Suprapubic skin (tissue), 4 donors: ENCODE results near the gene UNC45B. TPM values are rescaled to one million over a fixed set of nuclear protein-coding genes. Genes with fewer than 3 reads are reported as not detected.

Source experiments
- DNase-seq, 2 donors: peaks; one replicate each; pipeline ENCODE4 v3.0.0-alpha.2; 2019; ENCODE audit warnings: low spot score in 2 of 2
- H3K27ac ChIP-seq: fragments of 200-600 bp; sonication (generic); one replicate; pipeline ENCODE4 v1.5.1; 2019
- H3K27me3 ChIP-seq: fragments of 200-600 bp; sonication (generic); one replicate; pipeline ENCODE4 v1.5.1; 2019
- H3K36me3 ChIP-seq: fragments of 200-600 bp; sonication (generic); one replicate; pipeline ENCODE4 v1.5.1; 2019
- H3K4me1 ChIP-seq: fragments of 200-600 bp; sonication (generic); one replicate; pipeline ENCODE4 v1.5.1; 2019
- H3K4me3 ChIP-seq: fragments of 200-600 bp; sonication (generic); one replicate; pipeline ENCODE4 v1.5.1; 2019; ENCODE audit warnings: mild to moderate bottlenecking
- H3K9me3 ChIP-seq: fragments of 200-600 bp; sonication (generic); one replicate; pipeline ENCODE4 v1.5.1; 2019
- CTCF ChIP-seq, 2 donors: fragments of 200-600 bp in 1 of 2; fragments of 450-650 bp in 1 of 2; sonication (generic) in 1 of 2; IDR thresholded peaks; one replicate each; pipeline ENCODE4 v1.5.1; 2016 to 2019; ENCODE audit warnings: antibody characterized with exemption in 2 of 2, mild to moderate bottlenecking in 1 of 2, moderate library complexity in 1 of 2
- EP300 ChIP-seq: sonication (generic); formaldehyde crosslinking; IDR thresholded peaks from one replicate; pipeline ENCODE4 v1.6.1; 2017; ENCODE audit warnings: antibody characterized with exemption
- POLR2A ChIP-seq, 2 donors: fragments of 450-650 bp; IDR thresholded peaks; one replicate each; pipeline ENCODE4 v1.6.1; 2017; ENCODE audit warnings: antibody characterized with exemption in 2 of 2, mild to moderate bottlenecking in 2 of 2, moderate library complexity in 2 of 2
- POLR2AphosphoS5 ChIP-seq, 3 donors: sonication (generic); formaldehyde crosslinking; IDR thresholded peaks; one replicate each; pipeline ENCODE4 v1.6.1; 2017; ENCODE audit warnings: antibody characterized with exemption in 3 of 3
- WGBS: methylation state at CpG from one replicate; pipeline ENCODE4 v1.1.5; 2018; 5-methylcytosine and 5-hydroxymethylcytosine counted together
- total RNA-seq, 4 donors: library from RNA; depleted of rRNA; stranded (reverse); fragments of >200 nt; gene quantifications; one replicate each; pipeline ENCODE4 v1.1.0, GENCODE V29; 2016

UNC45B gene
- total RNA-seq = not detected

- Histone ChIP-seq H3K4me1 (no peaks in the 10 kb centered on the region), H3K4me3 (no peak within 1 kb of the TSS), H3K36me3 (no peaks in the 10 kb centered on the region), H3K27me3 (peaks cover 9% of the 10 kb centered on the region), H3K27ac (no peak within 1 kb of the TSS), H3K9me3 (no peaks in the 10 kb centered on the region)
- 100% methylated on average over 2 of the region's 4 CpGs for WGBS
- no peak for DNase-seq
- TF ChIP-seq POLR2AphosphoS5 (IDR thresholded peaks at IDR 0.05) = no peak
- no peak for TF ChIP-seq EP300
- TF ChIP-seq POLR2A (IDR thresholded peaks at IDR 0.05) = no peak
- no peak for TF ChIP-seq CTCF (IDR thresholded peaks at IDR 0.05)
Observed at GRCh38 chr17:35147375-35147905, at the start of gene UNC45B. TSS of gene UNC45B (plus strand) at chr17:35147817. CDS start at chr17:35148264, 447 bp downstream.

- DNase-seq = no peak
- WGBS = 94% methylated on average over 3 of the region's 3 CpGs
- Histone ChIP-seq H3K4me3 (no peak overlapping the region), H3K27ac (no peak overlapping the region), H3K36me3 (peaks cover 53% of the 10 kb centered on the region), H3K27me3 (no peaks in the 10 kb centered on the region), H3K4me1 (no peaks in the 10 kb centered on the region), H3K9me3 (no peaks in the 10 kb centered on the region)
- TF ChIP-seq CTCF (IDR thresholded peaks at IDR 0.05) (no peak), EP300 (no peak)
Observed at GRCh38 chr17:35099908-35100307, 47.7 kb upstream of the UNC45B start.

- TF ChIP-seq POLR2AphosphoS5 (IDR thresholded peaks at IDR 0.05) (no peak), EP300 (no peak), CTCF (IDR thresholded peaks at IDR 0.05) (no peak), POLR2A (IDR thresholded peaks at IDR 0.05) (no peak)
- 97% methylated on average over 10 of the region's 14 CpGs for WGBS
- H3K9me3 ChIP-seq = no peaks in the 10 kb centered on the region
- peak in 1 of 2 donors; percentile 69 for DNase-seq
- H3K27ac ChIP-seq = no peak overlapping the region
- no peaks in the 10 kb centered on the region for H3K27me3 ChIP-seq
- no peak overlapping the region for H3K4me3 ChIP-seq
- H3K4me1 ChIP-seq = no peaks in the 10 kb centered on the region
- peaks cover 62% of the 10 kb centered on the region for H3K36me3 ChIP-seq
Observed at GRCh38 chr17:35101036-35101435, 46.6 kb upstream of the UNC45B start.

GRCh38 chr17:35101725-35102124 lies 45.9 kb upstream of the UNC45B start:
- Histone ChIP-seq H3K27ac (no peak overlapping the region), H3K9me3 (no peaks in the 10 kb centered on the region), H3K4me1 (no peaks in the 10 kb centered on the region), H3K36me3 (peaks cover 67% of the 10 kb centered on the region), H3K4me3 (no peak overlapping the region), H3K27me3 (no peaks in the 10 kb centered on the region)
- DNase-seq = no peak
- TF ChIP-seq POLR2A (IDR thresholded peaks at IDR 0.05) = no peak
- TF ChIP-seq POLR2AphosphoS5 (IDR thresholded peaks at IDR 0.05) = no peak
- TF ChIP-seq CTCF (IDR thresholded peaks at IDR 0.05) = no peak
- TF ChIP-seq EP300 = no peak
- 96% methylated on average over 2 of the region's 2 CpGs for WGBS

- H3K36me3 ChIP-seq = peaks cover 67% of the 10 kb centered on the region
- H3K4me3 ChIP-seq = no peak overlapping the region
- no peaks in the 10 kb centered on the region for H3K27me3 ChIP-seq
- WGBS = 90% methylated on average over 5 of the region's 5 CpGs
- no peak overlapping the region for H3K27ac ChIP-seq
- H3K4me1 ChIP-seq = no peaks in the 10 kb centered on the region
- H3K9me3 ChIP-seq = no peaks in the 10 kb centered on the region
- no peak for TF ChIP-seq POLR2A (IDR thresholded peaks at IDR 0.05)
- TF ChIP-seq CTCF (IDR thresholded peaks at IDR 0.05) = no peak
- TF ChIP-seq EP300 = no peak
- no peak for TF ChIP-seq POLR2AphosphoS5 (IDR thresholded peaks at IDR 0.05)
- DNase-seq = peak in 1 of 2 donors; percentile 49
Observed at GRCh38 chr17:35103271-35103670, 44.3 kb upstream of the UNC45B start.
